Chondrocyte (in vitro differentiated cells): ENCODE results near the gene ORMDL2. TPM values are rescaled to one million over a fixed set of nuclear protein-coding genes. Genes with fewer than 3 reads are reported as not detected.
"Not testable (repeated sequence)": the region's sequence is repeated elsewhere in the genome, so short reads cannot be mapped to it uniquely, and the experiment has no call there.

Experiments used
- DNase-seq: peaks from one replicate; pipeline ENCODE4 v3.0.0; 2021; ENCODE audit warnings: mixed read lengths, low spot score
- H3K27ac Mint-ChIP-seq: one replicate; pipeline ENCODE4 v1.8.0; 2021; ENCODE audit warnings: mild to moderate bottlenecking, moderate library complexity, mixed read lengths; ENCODE audit not compliant: unreplicated experiment
- H3K27me3 Mint-ChIP-seq: 2 replicates; pipeline ENCODE4 v1.8.0; 2021; ENCODE audit warnings: low read depth, mixed read lengths
- H3K36me3 Mint-ChIP-seq: 2 replicates; pipeline ENCODE4 v1.8.0; 2021; ENCODE audit warnings: low read depth, mixed read lengths
- H3K4me1 Mint-ChIP-seq: 2 replicates; pipeline ENCODE4 v1.8.0; 2021; ENCODE audit warnings: low read depth, mild to moderate bottlenecking, mixed read lengths
- H3K4me3 Mint-ChIP-seq: one replicate; pipeline ENCODE4 v1.8.0; 2021; ENCODE audit warnings: mild to moderate bottlenecking, moderate library complexity, mixed read lengths; ENCODE audit not compliant: unreplicated experiment
- H3K9me3 Mint-ChIP-seq: 2 replicates; pipeline ENCODE4 v1.8.0; 2021; ENCODE audit warnings: low read depth, mixed read lengths
- CTCF ChIP-seq: fragments of 200-600 bp; sonication (generic); IDR thresholded peaks from 2 replicates; pipeline ENCODE4 v1.5.0; 2021; ENCODE audit warnings: antibody characterized with exemption, mild to moderate bottlenecking, moderate library complexity
- total RNA-seq: library from RNA; stranded (reverse); gene quantifications from 3 replicates; pipeline ENCODE4 v1.2.1, GENCODE V29; 2021

Gene ORMDL2
- total RNA-seq, 1 donor from 2014 or later: 31.4 TPM

GRCh38 chr12:55862286-55862685 lies 44.4 kb downstream of the ORMDL2 start:
- H3K27ac Mint-ChIP-seq: no peak overlapping the region
- H3K4me3 Mint-ChIP-seq: no peak overlapping the region
- no peaks in the 10 kb centered on the region for H3K36me3 Mint-ChIP-seq
- H3K9me3 Mint-ChIP-seq: peaks cover 5% of the 10 kb centered on the region
- H3K27me3 Mint-ChIP-seq: no peaks in the 10 kb centered on the region
- no peak for TF ChIP-seq CTCF
- DNase-seq: no peak
- no peaks in the 10 kb centered on the region for H3K4me1 Mint-ChIP-seq

- H3K9me3 Mint-ChIP-seq, H3K36me3 Mint-ChIP-seq, H3K4me1 Mint-ChIP-seq, DNase-seq, H3K27ac Mint-ChIP-seq, H3K4me3 Mint-ChIP-seq, H3K27me3 Mint-ChIP-seq: not testable (repeated sequence)
These were observed 45.1 kb downstream of the ORMDL2 start for GRCh38 chr12:55862931-55863330.

GRCh38 chr12:55865327-55865726 lies 47.5 kb downstream of the ORMDL2 start:
- no peak for TF ChIP-seq CTCF
- no peak overlapping the region for H3K27ac Mint-ChIP-seq
- no peaks in the 10 kb centered on the region for H3K36me3 Mint-ChIP-seq
- H3K27me3 Mint-ChIP-seq: no peaks in the 10 kb centered on the region
- no peaks in the 10 kb centered on the region for H3K4me1 Mint-ChIP-seq
- H3K4me3 Mint-ChIP-seq: no peak overlapping the region
- DNase-seq: no peak
- H3K9me3 Mint-ChIP-seq: peaks cover 5% of the 10 kb centered on the region

GRCh38 chr12:55866454-55867004 lies 48.7 kb downstream of the ORMDL2 start:
- not testable (repeated sequence) for H3K27ac Mint-ChIP-seq, DNase-seq, H3K36me3 Mint-ChIP-seq, H3K9me3 Mint-ChIP-seq, H3K27me3 Mint-ChIP-seq, H3K4me3 Mint-ChIP-seq, H3K4me1 Mint-ChIP-seq

Other genes with a start within 250 kb of the ORMDL2 start
- gene OR2AP1, start 245.6 kb upstream of the ORMDL2 start, total RNA-seq: not detected in 3 replicates
- not detected in 3 replicates for gene OR10P1, start 181.1 kb upstream of the ORMDL2 start, total RNA-seq
- gene ITGA7, start 110.1 kb upstream of the ORMDL2 start, total RNA-seq: 5.6 to 32.4 TPM (median 31.6 TPM) in 3 replicates
- gene BLOC1S1, start 102.0 kb upstream of the ORMDL2 start, total RNA-seq: 67.3 to 78.4 TPM (median 77.2 TPM) in 3 replicates
- gene RDH5, start 97.6 kb upstream of the ORMDL2 start, total RNA-seq: 2.3 to 3.7 TPM (median 3.2 TPM) in 3 replicates
- gene CD63, start 89.0 kb upstream of the ORMDL2 start, total RNA-seq: 1,244 to 1,365 TPM (median 1,317 TPM) in 3 replicates
- gene GDF11, start 74.9 kb upstream of the ORMDL2 start, total RNA-seq: 17.8 to 19.1 TPM (median 18.3 TPM) in 3 replicates
- gene SARNP, start 317 bp upstream of the ORMDL2 start, total RNA-seq: 54.0 to 58.8 TPM (median 58.7 TPM) in 3 replicates
- 28.3 to 34.3 TPM (median 29.5 TPM) in 3 replicates for gene DNAJC14, start 11.5 kb downstream of the ORMDL2 start, total RNA-seq
- 12.9 to 17.8 TPM (median 16.1 TPM) in 3 replicates for gene MMP19, start 24.9 kb downstream of the ORMDL2 start, total RNA-seq
- gene PYM1, start 109.9 kb downstream of the ORMDL2 start, total RNA-seq: 17.3 to 26.4 TPM (median 19.0 TPM) in 3 replicates
- gene DGKA, start 113.1 kb downstream of the ORMDL2 start, total RNA-seq: 65.8 to 118 TPM (median 66.4 TPM) in 3 replicates
- 0.45 to 1.1 TPM (median 0.82 TPM) in 3 replicates for gene PMEL, start 148.0 kb downstream of the ORMDL2 start, total RNA-seq
- gene CDK2, start 148.8 kb downstream of the ORMDL2 start, total RNA-seq: 25.5 to 41.4 TPM (median 26.1 TPM) in 3 replicates
- 105 TPM in 3 replicates for gene RAB5B, start 156.0 kb downstream of the ORMDL2 start, total RNA-seq
- 11.4 to 18.2 TPM (median 13.9 TPM) in 3 replicates for gene SUOX, start 179.2 kb downstream of the ORMDL2 start, total RNA-seq
- gene IKZF4, start 203.0 kb downstream of the ORMDL2 start, total RNA-seq: 5.3 to 6.1 TPM (median 5.7 TPM) in 3 replicates
- 15.8 to 27.8 TPM (median 19.5 TPM) in 3 replicates for gene RPS26, start 223.9 kb downstream of the ORMDL2 start, total RNA-seq